ENCODE data around the gene TMEM178B. TPM values are rescaled to one million over a fixed set of nuclear protein-coding genes. Genes with fewer than 3 reads are reported as not detected.

TMEM178B gene
- total RNA-seq, 1 experiment from 2014 or later = not detected

DNA sequence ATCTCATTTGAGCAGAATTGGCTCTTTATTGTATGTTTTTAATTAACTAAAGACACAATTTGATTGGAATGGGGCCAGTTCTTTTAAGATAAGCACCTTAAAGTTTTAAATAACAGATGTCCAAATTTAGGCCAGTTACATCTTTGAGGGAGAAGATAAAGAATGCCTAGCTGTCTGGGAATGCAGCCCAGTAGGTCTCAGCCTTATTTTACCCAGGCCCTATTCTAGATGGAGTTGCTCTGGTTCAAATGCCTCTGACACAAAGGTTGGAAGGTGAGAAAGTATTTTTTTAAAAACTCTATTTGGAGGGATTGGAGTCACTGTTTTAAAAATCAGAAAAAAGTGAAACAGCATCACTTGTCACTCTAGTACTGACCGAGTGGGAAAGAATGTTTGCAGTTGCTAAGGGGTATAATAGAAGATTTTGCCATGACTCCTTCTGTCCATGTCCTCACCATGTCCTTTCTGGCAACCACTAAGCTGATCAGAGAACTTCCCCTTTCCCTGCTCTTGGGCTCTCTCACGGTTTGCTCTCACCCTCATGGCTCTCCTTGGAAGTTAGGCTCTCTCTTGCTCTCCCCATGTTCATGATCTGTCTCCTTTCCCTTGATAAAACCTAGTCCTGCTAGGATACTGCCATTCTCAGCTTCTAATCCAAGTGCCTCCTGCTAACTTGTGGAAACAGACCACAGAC lies 239.1 kb downstream of the TMEM178B start:
- no peak overlapping the region for H3K27ac Mint-ChIP-seq (ENCODE audit: low read depth, unreplicated experiment)
- TF ChIP-seq, protein P1, sequence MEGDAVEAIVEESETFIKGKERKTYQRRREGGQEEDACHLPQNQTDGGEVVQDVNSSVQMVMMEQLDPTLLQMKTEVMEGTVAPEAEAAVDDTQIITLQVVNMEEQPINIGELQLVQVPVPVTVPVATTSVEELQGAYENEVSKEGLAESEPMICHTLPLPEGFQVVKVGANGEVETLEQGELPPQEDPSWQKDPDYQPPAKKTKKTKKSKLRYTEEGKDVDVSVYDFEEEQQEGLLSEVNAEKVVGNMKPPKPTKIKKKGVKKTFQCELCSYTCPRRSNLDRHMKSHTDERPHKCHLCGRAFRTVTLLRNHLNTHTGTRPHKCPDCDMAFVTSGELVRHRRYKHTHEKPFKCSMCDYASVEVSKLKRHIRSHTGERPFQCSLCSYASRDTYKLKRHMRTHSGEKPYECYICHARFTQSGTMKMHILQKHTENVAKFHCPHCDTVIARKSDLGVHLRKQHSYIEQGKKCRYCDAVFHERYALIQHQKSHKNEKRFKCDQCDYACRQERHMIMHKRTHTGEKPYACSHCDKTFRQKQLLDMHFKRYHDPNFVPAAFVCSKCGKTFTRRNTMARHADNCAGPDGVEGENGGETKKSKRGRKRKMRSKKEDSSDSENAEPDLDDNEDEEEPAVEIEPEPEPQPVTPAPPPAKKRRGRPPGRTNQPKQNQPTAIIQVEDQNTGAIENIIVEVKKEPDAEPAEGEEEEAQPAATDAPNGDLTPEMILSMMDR (IDR thresholded peaks at IDR 0.05; ENCODE audit: unreplicated experiment) = no peak
- DNase-seq (ENCODE audit: unreplicated experiment) = no peak
- ChIA-PET CTCF (interaction anchor here (0.5 kb wide), 1 partner anchor 337 kb away, joined by 3 read pairs; no protein-coding TSS in a partner anchor), POLR2A (no interaction called here)
- peaks cover 18% of the 10 kb centered on the region for H3K9me3 Mint-ChIP-seq (ENCODE audit: unreplicated experiment)
- intact Hi-C loops (cut with micrococcal nuclease) = no loop called here
- no peaks in the 10 kb centered on the region for H3K4me1 Mint-ChIP-seq (ENCODE audit: insufficient read depth, unreplicated experiment)
- no peaks in the 10 kb centered on the region for H3K27me3 Mint-ChIP-seq (ENCODE audit: insufficient read depth, unreplicated experiment)
- no TSS peak for BruUV-seq (replicated peaks)
- no peaks in the 10 kb centered on the region for H3K36me3 Mint-ChIP-seq (ENCODE audit: insufficient read depth, unreplicated experiment)
- no peak overlapping the region for H3K4me3 Mint-ChIP-seq (ENCODE audit: unreplicated experiment)

DNA sequence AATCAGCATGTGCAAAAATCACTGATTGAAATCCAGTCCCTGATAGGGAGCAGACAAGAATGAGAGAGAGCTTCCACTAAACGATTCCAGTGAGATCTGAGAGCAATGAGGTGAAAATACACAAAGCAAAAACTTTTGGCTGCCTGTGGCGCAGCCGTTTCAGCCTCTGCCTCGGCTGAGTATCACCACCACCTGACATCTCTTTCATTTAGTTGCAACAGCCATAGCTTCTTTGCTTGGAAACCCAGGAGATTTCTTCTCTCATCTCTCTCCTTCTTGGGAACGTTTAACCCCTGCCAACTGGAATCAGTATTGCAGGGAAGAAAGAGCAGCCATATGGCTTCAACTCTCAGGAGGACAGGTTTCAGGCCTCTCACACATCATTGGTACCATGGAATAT lies 240.0 kb downstream of the TMEM178B start:
- H3K36me3 Mint-ChIP-seq (ENCODE audit: insufficient read depth, unreplicated experiment) = no peaks in the 10 kb centered on the region
- POLR2A ChIA-PET = no interaction called here
- TF ChIP-seq, protein P1 (IDR thresholded peaks at IDR 0.05; ENCODE audit: unreplicated experiment) = no peak
- H3K4me1 Mint-ChIP-seq (ENCODE audit: insufficient read depth, unreplicated experiment) = no peaks in the 10 kb centered on the region
- intact Hi-C loops (cut with micrococcal nuclease) = no loop called here
- H3K27ac Mint-ChIP-seq (ENCODE audit: low read depth, unreplicated experiment) = no peak overlapping the region
- no peaks in the 10 kb centered on the region for H3K27me3 Mint-ChIP-seq (ENCODE audit: insufficient read depth, unreplicated experiment)
- H3K9me3 Mint-ChIP-seq (ENCODE audit: unreplicated experiment) = peaks cover 17% of the 10 kb centered on the region
- no TSS peak for BruUV-seq (replicated peaks)
- H3K4me3 Mint-ChIP-seq (ENCODE audit: unreplicated experiment) = no peak overlapping the region
- no peak for DNase-seq (ENCODE audit: unreplicated experiment)
- CTCF ChIA-PET = no interaction called here

DNA sequence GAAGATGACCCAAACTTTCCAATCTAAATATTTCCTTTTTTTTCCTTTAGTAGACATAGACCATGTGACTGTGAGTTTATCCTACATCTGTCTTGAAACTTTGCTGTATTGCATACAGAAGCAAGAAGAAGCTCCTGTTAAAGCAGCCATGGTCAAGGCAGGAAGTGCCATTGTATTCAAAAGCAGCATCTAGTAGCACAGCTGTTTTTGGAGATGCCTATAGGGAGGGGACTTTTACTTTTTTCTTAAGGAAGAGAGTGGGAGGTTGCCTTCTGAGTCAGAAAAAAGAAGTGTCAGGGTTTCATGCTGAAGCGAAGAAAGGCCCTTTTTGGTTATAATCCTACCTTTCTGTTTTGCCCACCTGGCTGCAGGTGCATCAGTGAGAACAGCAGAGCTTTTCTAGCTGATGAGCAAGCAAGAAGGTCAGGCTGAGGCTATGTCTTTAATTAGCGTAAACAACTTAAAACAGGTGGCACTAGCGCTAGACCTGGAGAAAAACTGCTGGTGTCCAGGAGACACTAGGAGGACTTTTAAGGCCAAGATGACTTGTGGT lies 243.2 kb downstream of the TMEM178B start:
- ChIA-PET POLR2A (no interaction called here), CTCF (interaction anchor here (0.6 kb wide), 2 partner anchors 8 to 11 kb away, joined by 3 to 4 read pairs; no protein-coding TSS in a partner anchor)
- no peak overlapping the region for H3K4me3 Mint-ChIP-seq (ENCODE audit: unreplicated experiment)
- no peak for DNase-seq (ENCODE audit: unreplicated experiment)
- H3K27me3 Mint-ChIP-seq (ENCODE audit: insufficient read depth, unreplicated experiment) = no peaks in the 10 kb centered on the region
- no peaks in the 10 kb centered on the region for H3K4me1 Mint-ChIP-seq (ENCODE audit: insufficient read depth, unreplicated experiment)
- no TSS peak for BruUV-seq (replicated peaks)
- H3K36me3 Mint-ChIP-seq (ENCODE audit: insufficient read depth, unreplicated experiment) = no peaks in the 10 kb centered on the region
- H3K9me3 Mint-ChIP-seq (ENCODE audit: unreplicated experiment) = peaks cover 17% of the 10 kb centered on the region
- no peak overlapping the region for H3K27ac Mint-ChIP-seq (ENCODE audit: low read depth, unreplicated experiment)
- intact Hi-C loops (cut with micrococcal nuclease) = no loop called here
- TF ChIP-seq, protein P1 (IDR thresholded peaks at IDR 0.05; ENCODE audit: unreplicated experiment) = no peak

DNA sequence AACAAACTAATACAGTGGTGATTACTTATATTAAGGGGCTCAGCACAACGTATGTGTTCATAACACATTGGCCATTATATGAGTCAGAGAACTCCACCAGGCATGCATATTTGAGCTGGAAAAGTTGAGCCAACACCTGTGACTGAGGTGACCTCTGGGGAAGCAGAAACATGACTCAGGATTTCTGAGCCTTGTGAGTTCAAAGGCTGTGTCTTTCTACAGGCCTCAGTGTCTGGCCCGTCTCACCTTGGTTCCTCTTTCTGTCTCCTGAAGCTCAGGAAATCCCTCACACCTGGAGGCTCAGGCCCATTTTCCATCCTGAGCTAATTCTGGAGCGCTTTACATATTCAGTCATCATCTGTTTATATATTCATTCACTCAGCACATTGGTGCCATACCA lies 246.4 kb downstream of the TMEM178B start:
- TF ChIP-seq, protein P1 (IDR thresholded peaks at IDR 0.05; ENCODE audit: unreplicated experiment) = no peak
- intact Hi-C loops (cut with micrococcal nuclease) = no loop called here
- ChIA-PET POLR2A (interaction anchor here (0.6 kb wide), 1 partner anchor 244 kb away, joined by 4 read pairs; no protein-coding TSS in a partner anchor), CTCF (no interaction called here)
- H3K36me3 Mint-ChIP-seq (ENCODE audit: insufficient read depth, unreplicated experiment) = no peaks in the 10 kb centered on the region
- H3K4me1 Mint-ChIP-seq (ENCODE audit: insufficient read depth, unreplicated experiment) = no peaks in the 10 kb centered on the region
- no TSS peak for BruUV-seq (replicated peaks)
- H3K4me3 Mint-ChIP-seq (ENCODE audit: unreplicated experiment) = no peak overlapping the region
- DNase-seq (ENCODE audit: unreplicated experiment) = peak; percentile 25
- peaks cover 19% of the 10 kb centered on the region for H3K9me3 Mint-ChIP-seq (ENCODE audit: unreplicated experiment)
- H3K27me3 Mint-ChIP-seq (ENCODE audit: insufficient read depth, unreplicated experiment) = no peaks in the 10 kb centered on the region
- no peak overlapping the region for H3K27ac Mint-ChIP-seq (ENCODE audit: low read depth, unreplicated experiment)
